HepG2 (cell line): ENCODE data around the gene AKT2. TPM values are rescaled to one million over a fixed set of nuclear protein-coding genes. Genes with fewer than 3 reads are reported as not detected.

Experiments
- ATAC-seq: fragments of 200-7000 bp; cut with Tn5 transposase; 3 replicates; pipeline ENCODE4 v1.9.1; 2020; ENCODE audit warnings: mild to moderate bottlenecking, moderate library complexity
- BruUV-seq: library from RNA; stranded (reverse); fragments of 400-500 nt; replicated peaks from 2 replicates; lab custom pipeline; 2021; lab: Mats Ljungman, UMichigan
- CTCF ChIA-PET: fragments of 300-600 bp; formaldehyde crosslinking; extraction: SDS; loops from one replicate; lab custom pipeline; 2021; ENCODE audit warnings: low total read pairs, inconsistent platforms, low intra/inter-chr PET ratio; lab: Yijun Ruan, JAX
- POLR2A ChIA-PET: fragments of 350-600 bp; sonication (Branson Sonifier 250); formaldehyde crosslinking; loops from one replicate; lab custom pipeline; 2020; ENCODE audit warnings: antibody characterized with exemption, inconsistent platforms; lab: Yijun Ruan, JAX
- DNase-seq: peaks from one replicate; pipeline ENCODE4 v3.0.0-alpha.2; 2015; ENCODE audit warnings: low spot score
- FAIRE-seq: peaks from 3 replicates; lab custom pipeline; 2011; peaks lifted over from hg19 to GRCh38; lab: Jason Lieb, UNC
- H2AFZ ChIP-seq: one replicate; pipeline ENCODE4 v1.6.1; 2011; ENCODE audit warnings: low read length, inconsistent platforms
- H3K27ac ChIP-seq: fragments of 300-600 bp; 3 replicates; pipeline ENCODE4 v1.8.0; 2011; ENCODE audit warnings: mixed run types, mild to moderate bottlenecking, mixed read lengths, low read length, inconsistent platforms; ENCODE audit not compliant: insufficient read depth; ENCODE audit errors: extremely low read length
- H3K27me3 ChIP-seq, 2 experiments: fragments of 200-600 bp in 1 of 2; 2 replicates in 1 of 2; 3 replicates in 1 of 2; pipeline versions ENCODE4 v1.6.0 to v1.8.0; 2011; ENCODE audit warnings: low read length in 2 of 2, mild to moderate bottlenecking in 2 of 2, moderate library complexity in 2 of 2, inconsistent platforms in 1 of 2; ENCODE audit not compliant: insufficient read depth in 2 of 2, control insufficient read depth in 1 of 2
- H3K36me3 ChIP-seq, 2 experiments: fragments of 200-600 bp in 1 of 2; replicated peaks in 1 of 2; 2 replicates in 1 of 2; 3 replicates in 1 of 2; pipeline versions ENCODE4 v1.5.1 to v1.8.0; 2011; ENCODE audit warnings: low read length in 2 of 2, inconsistent platforms in 1 of 2; ENCODE audit not compliant: insufficient read depth in 2 of 2, control insufficient read depth in 1 of 2
- H3K4me1 ChIP-seq: 2 replicates; pipeline ENCODE4 v1.5.1; 2012; ENCODE audit warnings: low read length, inconsistent platforms; ENCODE audit not compliant: insufficient read depth
- H3K4me2 ChIP-seq: 2 replicates; pipeline ENCODE4 v1.6.0; 2011; ENCODE audit warnings: low read depth, low read length, inconsistent platforms
- H3K4me3 ChIP-seq, 3 experiments: fragments of 200-600 bp in 1 of 3; sonication (generic), shearing (Covaris generic) in 1 of 3; replicated peaks in 1 of 3; 2 replicates each; pipeline ENCODE4 v1.5.1; 2011 to 2016; ENCODE audit warnings: low read length in 3 of 3, inconsistent platforms in 2 of 3, low read depth in 2 of 3, mild to moderate bottlenecking in 2 of 3, control low read depth in 1 of 3, mixed read lengths in 1 of 3; ENCODE audit not compliant: insufficient read depth in 1 of 3
- H3K79me2 ChIP-seq: one replicate; pipeline ENCODE4 v1.6.1; 2011; ENCODE audit warnings: low read length, inconsistent platforms; ENCODE audit not compliant: insufficient read depth
- H3K9ac ChIP-seq: 2 replicates; pipeline ENCODE4 v1.6.0; 2011; ENCODE audit warnings: mild to moderate bottlenecking, low read depth, low read length, inconsistent platforms; ENCODE audit not compliant: insufficient read depth
- H3K9me3 ChIP-seq: 2 replicates; pipeline ENCODE4 v1.5.1; 2012; ENCODE audit warnings: mild to moderate bottlenecking, low read length
- H4K20me1 ChIP-seq: 2 replicates; pipeline ENCODE4 v1.6.0; 2011; ENCODE audit warnings: inconsistent platforms, mild to moderate bottlenecking, low read length, moderate library complexity; ENCODE audit not compliant: insufficient read depth
- DMTF1 ChIP-seq: sonication (generic); formaldehyde crosslinking; IDR thresholded peaks from 2 replicates; pipeline ENCODE4 v1.4.0; 2020; ENCODE audit warnings: mild to moderate bottlenecking, missing genetic modification reagents
- GTF3A ChIP-seq: sonication (generic); formaldehyde crosslinking; conservative IDR thresholded peaks from 2 replicates; pipeline ENCODE4 v1.4.0; 2020; ENCODE audit warnings: mild to moderate bottlenecking, missing genetic modification reagents
- HNF4A ChIP-seq: sonication (generic); formaldehyde crosslinking; IDR thresholded peaks from 2 replicates; pipeline ENCODE4 v1.4.0; 2020; ENCODE audit warnings: missing genetic modification reagents
- MEF2D ChIP-seq: sonication (generic); formaldehyde crosslinking; IDR thresholded peaks from 2 replicates; pipeline ENCODE4 v1.5.1; 2020; ENCODE audit warnings: mild to moderate bottlenecking, missing genetic modification reagents
- SMAD3 ChIP-seq: sonication (generic); formaldehyde crosslinking; IDR thresholded peaks from 2 replicates; pipeline ENCODE4 v1.4.0; 2020; ENCODE audit warnings: missing genetic modification reagents
- SUZ12 ChIP-seq: fragments of 150-350 bp; IDR thresholded peaks from 2 replicates; pipeline ENCODE4 v1.6.1; 2014; ENCODE audit warnings: low read depth, low read length
- TSC22D2 ChIP-seq: sonication (generic); formaldehyde crosslinking; IDR thresholded peaks from 2 replicates; pipeline ENCODE4 v1.5.1; 2020; ENCODE audit warnings: missing genetic modification reagents, mild to moderate bottlenecking, borderline replicate concordance
- ZNF3 ChIP-seq: IDR thresholded peaks from 2 replicates; pipeline ENCODE4 v1.7.0; 2017; ENCODE audit warnings: inconsistent platforms
- ZNF337 ChIP-seq: sonication (generic); formaldehyde crosslinking; IDR thresholded peaks from 2 replicates; pipeline ENCODE4 v1.5.1; 2020; ENCODE audit warnings: missing genetic modification reagents, low read depth, mild to moderate bottlenecking, borderline replicate concordance
- ZNF619 ChIP-seq: sonication (generic); formaldehyde crosslinking; IDR thresholded peaks from 2 replicates; pipeline ENCODE4 v1.4.0; 2020; ENCODE audit warnings: mild to moderate bottlenecking, missing genetic modification reagents
- WGBS: methylation state at CpG from one replicate; pipeline ENCODE4 v1.1.6; 2017; ENCODE audit warnings: low lambda C conversion rate; 5-methylcytosine and 5-hydroxymethylcytosine counted together
- in situ Hi-C: cut with HindIII; loops from 2 replicates; pipeline ENCODE4 v1.10.0; 2017; ENCODE audit warnings: low pct_unique_long_range_greater_than_20kb; ENCODE audit not compliant: extremely low pct_ligation_motif_present
- intact Hi-C: fragments of 100-400 bp; cut with micrococcal nuclease; formaldehyde crosslinking; loops from one replicate; pipeline ENCODE4 v1.10.0; 2022; ENCODE audit not compliant: unreplicated experiment
- polyA plus RNA-seq, 8 experiments: library from polyadenylated mRNA; depleted of rRNA in 3 of 8; stranded (reverse) in 7 of 8; unstranded in 1 of 8; fragments of >200 nt; fragmentation: Illumina TruSeq in 4 of 8; extraction: Trizol in 4 of 8; gene quantifications; 2 replicates each; pipeline versions ENCODE4 v1.2.1 to v1.2.3, GENCODE V29; 2011 to 2016; ENCODE audit warnings: low read depth in 4 of 8, missing spikeins in 1 of 8, mixed read lengths in 1 of 8; ENCODE audit not compliant: insufficient read depth in 1 of 8
- total RNA-seq, 5 experiments: library from RNA; depleted of rRNA; stranded (reverse); fragments of >200 nt; fragmentation: Illumina TruSeq; extraction: Trizol; gene quantifications; 2 replicates each; pipeline ENCODE4 v1.2.3, GENCODE V29; 2016; ENCODE audit warnings: low read depth in 1 of 5
- TF ChIP-seq, protein P1 (sequence below): sonication (generic); formaldehyde crosslinking; IDR thresholded peaks from 2 replicates; pipeline ENCODE4 v1.8.0; 2022; ENCODE audit warnings: mild to moderate bottlenecking, missing genetic modification reagents, moderate library complexity
- TF ChIP-seq, protein P2 (sequence below), 2 experiments: sonication (generic) in 1 of 2; formaldehyde crosslinking in 1 of 2; IDR thresholded peaks; 2 replicates each; pipeline versions ENCODE4 v1.4.0 to v1.6.1; 2018 to 2020; ENCODE audit warnings: missing genetic modification reagents in 2 of 2, borderline replicate concordance in 1 of 2, low read depth in 1 of 2, mild to moderate bottlenecking in 1 of 2, missing biosample characterization in 1 of 2

AKT2 gene
- total and polyA plus RNA-seq, 2 of the 13 experiments (the other 11 are each of a cell fraction or from before 2014, with no cell fraction given): 82.1 to 173 TPM

- intact Hi-C loops: no loop called here
- no peak for TF ChIP-seq MEF2D
- TF ChIP-seq ZNF619: no peak
Observed at GRCh38 chr19:40247735-40248262, 37.3 kb downstream of the AKT2 start.

GRCh38 chr19:40247178-40247577 is 38.0 kb downstream of the AKT2 start:
- H3K4me1 ChIP-seq: peaks cover 28% of the 10 kb centered on the region
- 90% methylated on average over 2 of the region's 6 CpGs for WGBS
- H3K4me3 ChIP-seq: no peak overlapping the region
- in situ Hi-C loops: loop anchor here (5.0 kb wide), 1 partner anchor 35 kb away; no protein-coding TSS in a partner anchor
- no peaks in the 10 kb centered on the region for H3K9me3 ChIP-seq
- H3K27ac ChIP-seq: no peak overlapping the region
- DNase-seq (no peak), FAIRE-seq (no peak), ATAC-seq (no peak)
- H2AFZ ChIP-seq: no peak overlapping the region
- H3K27me3 ChIP-seq: no peaks in the 10 kb centered on the region
- H4K20me1 ChIP-seq: 0 out of 2 replicates have a peak, but pooled peaks cover 5% of the 10 kb centered on the region
- H3K4me2 ChIP-seq: no peak overlapping the region
- intact Hi-C loops: no loop called here
- no peak overlapping the region for H3K9ac ChIP-seq
- ChIA-PET CTCF (no interaction called here), POLR2A (no interaction called here)
- no TSS peak for BruUV-seq
- H3K36me3 ChIP-seq: peaks cover 4 to 48% of the 10 kb centered on the region in 2 experiments; a peak in 4 of 5 replicates
- H3K79me2 ChIP-seq: peaks cover 18% of the 10 kb centered on the region
- TF ChIP-seq ZNF337 (CRISPR knock-in tag): no peak
- TF ChIP-seq HNF4A (CRISPR knock-in tag): no peak
- no peak for TF ChIP-seq TSC22D2 (CRISPR knock-in tag)
- TF ChIP-seq SUZ12: no peak
- TF ChIP-seq, protein P1, sequence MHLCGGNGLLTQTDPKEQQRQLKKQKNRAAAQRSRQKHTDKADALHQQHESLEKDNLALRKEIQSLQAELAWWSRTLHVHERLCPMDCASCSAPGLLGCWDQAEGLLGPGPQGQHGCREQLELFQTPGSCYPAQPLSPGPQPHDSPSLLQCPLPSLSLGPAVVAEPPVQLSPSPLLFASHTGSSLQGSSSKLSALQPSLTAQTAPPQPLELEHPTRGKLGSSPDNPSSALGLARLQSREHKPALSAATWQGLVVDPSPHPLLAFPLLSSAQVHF: no peak
- TF ChIP-seq, protein P2, sequence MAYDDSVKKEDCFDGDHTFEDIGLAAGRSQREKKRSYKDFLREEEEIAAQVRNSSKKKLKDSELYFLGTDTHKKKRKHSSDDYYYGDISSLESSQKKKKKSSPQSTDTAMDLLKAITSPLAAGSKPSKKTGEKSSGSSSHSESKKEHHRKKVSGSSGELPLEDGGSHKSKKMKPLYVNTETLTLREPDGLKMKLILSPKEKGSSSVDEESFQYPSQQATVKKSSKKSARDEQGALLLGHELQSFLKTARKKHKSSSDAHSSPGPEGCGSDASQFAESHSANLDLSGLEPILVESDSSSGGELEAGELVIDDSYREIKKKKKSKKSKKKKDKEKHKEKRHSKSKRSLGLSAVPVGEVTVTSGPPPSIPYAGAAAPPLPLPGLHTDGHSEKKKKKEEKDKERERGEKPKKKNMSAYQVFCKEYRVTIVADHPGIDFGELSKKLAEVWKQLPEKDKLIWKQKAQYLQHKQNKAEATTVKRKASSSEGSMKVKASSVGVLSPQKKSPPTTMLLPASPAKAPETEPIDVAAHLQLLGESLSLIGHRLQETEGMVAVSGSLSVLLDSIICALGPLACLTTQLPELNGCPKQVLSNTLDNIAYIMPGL (CRISPR knock-in tag; IDR thresholded peaks at IDR 0.05; ENCODE audit: borderline replicate concordance in 1 of 2, low read depth in 1 of 2): no peak
- TF ChIP-seq DMTF1: no peak
- TF ChIP-seq SMAD3 (CRISPR knock-in tag): no peak
- TF ChIP-seq ZNF3 (CRISPR knock-in tag): no peak
- no peak for TF ChIP-seq GTF3A

More at GRCh38 chr19:40247735-40248262, 37.3 kb downstream of the AKT2 start:
- POLR2A ChIA-PET: no interaction called here
- H4K20me1 ChIP-seq: 0 out of 2 replicates have a peak, but pooled peaks cover 8% of the 10 kb centered on the region
- DNase-seq (no peak), FAIRE-seq (no peak), ATAC-seq (no peak; the same call in 2 of the 3 replicates)
- H3K36me3 ChIP-seq: peaks cover 4 to 51% of the 10 kb centered on the region in 2 experiments; a peak in 4 of 5 replicates
- peaks cover 35% of the 10 kb centered on the region for H3K4me1 ChIP-seq
- H3K4me2 ChIP-seq: no peak overlapping the region
- BruUV-seq: no TSS peak
- no peak overlapping the region for H3K27ac ChIP-seq
- CTCF ChIA-PET: no interaction called here
- H3K4me3 ChIP-seq: no peak overlapping the region
- H3K27me3 ChIP-seq: no peaks in the 10 kb centered on the region
- in situ Hi-C loops: loop anchor here (5.0 kb wide), 1 partner anchor 35 kb away; no protein-coding TSS in a partner anchor
- peaks cover 24% of the 10 kb centered on the region for H3K79me2 ChIP-seq
- no peaks in the 10 kb centered on the region for H3K9me3 ChIP-seq
- no peak overlapping the region for H3K9ac ChIP-seq
- no peak overlapping the region for H2AFZ ChIP-seq
- WGBS: 91% methylated on average over 4 of the region's 12 CpGs
